DND-41 (cell line): ENCODE measurements around the gene DNAJC5.

Experiments
- ATAC-seq: fragments of 200-7000 bp; cut with Tn5 transposase; 3 replicates; pipeline ENCODE4 v1.9.1; 2021; ENCODE audit warnings: low read depth; ENCODE audit not compliant: insufficient read depth
- DNase-seq: peaks from one replicate; pipeline ENCODE4 v3.0.0-alpha.2; 2020
- H2AFZ ChIP-seq: 2 replicates; pipeline ENCODE4 v1.6.0; 2012; ENCODE audit warnings: low read depth, low read length
- H3K27ac ChIP-seq: 2 replicates; pipeline ENCODE4 v1.5.1; 2012; ENCODE audit warnings: low read length, inconsistent platforms
- H3K27me3 ChIP-seq: fragments of 200-600 bp; sonication (generic); 2 replicates; pipeline ENCODE4 v1.6.0; 2012; ENCODE audit warnings: low read length, mild to moderate bottlenecking, inconsistent platforms; ENCODE audit not compliant: insufficient read depth, poor library complexity
- H3K36me3 ChIP-seq: 2 replicates; pipeline ENCODE4 v1.5.1; 2012; ENCODE audit warnings: low read length, inconsistent platforms; ENCODE audit not compliant: insufficient read depth
- H3K4me1 ChIP-seq: 2 replicates; pipeline ENCODE4 v1.5.1; 2012; ENCODE audit warnings: mild to moderate bottlenecking, low read length; ENCODE audit not compliant: insufficient read depth
- H3K4me2 ChIP-seq: 2 replicates; pipeline ENCODE4 v1.6.0; 2012; ENCODE audit warnings: mild to moderate bottlenecking, moderate library complexity, low read length, inconsistent platforms; ENCODE audit not compliant: insufficient read depth
- H3K4me3 ChIP-seq, 2 experiments: fragments of 200-600 bp in 1 of 2; shearing (Covaris generic) in 1 of 2; 2 replicates each; pipeline ENCODE4 v1.5.1; 2012 to 2016; ENCODE audit warnings: inconsistent platforms in 2 of 2, low read length in 2 of 2, mild to moderate bottlenecking in 2 of 2, low read depth in 1 of 2, moderate library complexity in 1 of 2
- H3K79me2 ChIP-seq: 2 replicates; pipeline ENCODE4 v1.6.0; 2012; ENCODE audit warnings: low read length, inconsistent platforms; ENCODE audit not compliant: insufficient read depth
- H3K9ac ChIP-seq: 2 replicates; pipeline ENCODE4 v1.6.0; 2012; ENCODE audit warnings: low read depth, mild to moderate bottlenecking, inconsistent platforms, low read length, moderate library complexity
- H3K9me3 ChIP-seq: 2 replicates; pipeline ENCODE4 v1.5.1; 2012; ENCODE audit warnings: low read length, moderate library complexity, mild to moderate bottlenecking, inconsistent platforms; ENCODE audit not compliant: insufficient read depth, severe bottlenecking
- H4K20me1 ChIP-seq: 2 replicates; pipeline ENCODE4 v1.6.0; 2012; ENCODE audit warnings: low read length; ENCODE audit not compliant: insufficient read depth
- EZH2 ChIP-seq: IDR thresholded peaks from 3 replicates; pipeline ENCODE4 v1.6.1; 2012; ENCODE audit warnings: borderline replicate concordance, low read depth, mild to moderate bottlenecking, moderate library complexity, low read length, inconsistent platforms; ENCODE audit not compliant: severe bottlenecking
- TF ChIP-seq, protein P1 (sequence below): IDR thresholded peaks from 2 replicates; pipeline ENCODE4 v1.5.1; 2012; ENCODE audit warnings: borderline replicate concordance, low read length, moderate library complexity, mild to moderate bottlenecking; ENCODE audit not compliant: poor library complexity, severe bottlenecking; ENCODE audit errors: extremely low read depth

Gene DNAJC5

DNA sequence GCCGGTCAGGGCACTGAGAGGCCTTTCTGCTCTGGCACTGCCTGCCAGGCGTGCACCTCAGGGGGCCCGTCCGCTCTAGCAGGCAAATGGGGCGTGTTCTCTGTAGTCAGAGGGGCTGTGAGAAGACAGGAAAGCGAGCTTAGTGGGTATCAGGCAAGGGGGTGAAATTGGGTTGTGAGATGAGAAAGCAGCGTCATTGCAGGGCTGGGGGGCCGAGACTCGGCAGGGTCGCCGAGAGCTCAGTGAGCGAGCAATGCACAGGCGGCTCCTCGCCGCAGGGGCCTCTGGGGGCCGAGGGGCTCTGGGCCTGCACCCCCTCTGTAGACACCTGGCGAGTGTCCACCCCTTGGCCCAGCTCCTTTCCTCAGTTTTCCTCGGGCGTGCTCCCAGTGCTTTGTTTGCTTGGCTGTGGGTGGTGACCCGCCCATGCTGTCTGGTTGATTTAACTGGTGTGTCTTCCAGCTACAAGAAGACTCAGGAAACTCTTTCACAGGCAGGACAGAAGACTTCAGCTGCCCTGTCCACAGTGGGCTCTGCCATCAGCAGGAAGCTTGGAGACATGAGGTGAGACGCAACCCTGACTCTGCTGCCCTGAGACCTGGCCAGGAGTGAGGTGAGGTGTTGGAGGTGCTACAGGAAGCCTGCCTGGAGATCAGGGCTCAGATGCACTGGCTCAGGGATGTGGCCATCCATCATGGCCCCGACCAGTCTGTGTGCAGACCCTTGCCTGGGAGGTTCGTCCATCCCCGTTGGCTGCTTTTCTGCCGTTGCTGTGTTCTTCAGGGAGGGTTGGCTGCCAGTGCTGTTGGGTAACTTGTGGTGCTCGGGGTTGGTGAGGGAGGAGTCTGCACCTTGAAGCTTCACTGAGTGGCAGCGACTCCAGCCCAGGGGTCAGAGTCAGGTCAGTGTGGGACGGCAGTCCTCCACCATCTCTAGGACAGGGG lies 12.4 kb upstream of the DNAJC5 start:
- Histone ChIP-seq H3K27me3 (no peaks in the 10 kb centered on the region), H3K4me3 (no peak overlapping the region), H3K36me3 (peaks cover 76% of the 10 kb centered on the region), H3K27ac (no peak overlapping the region), H3K4me1 (no peaks in the 10 kb centered on the region), H3K4me2 (no peak overlapping the region), H2AFZ (no peak overlapping the region), H3K79me2 (peaks cover 10% of the 10 kb centered on the region; the same call in 1 of the 2 replicates), H3K9ac (no peak overlapping the region), H3K9me3 (no peaks in the 10 kb centered on the region), H4K20me1 (peaks cover 37% of the 10 kb centered on the region)
- ATAC-seq: no peak
- no peak for DNase-seq
- no peak for TF ChIP-seq EZH2
- TF ChIP-seq, protein P1, sequence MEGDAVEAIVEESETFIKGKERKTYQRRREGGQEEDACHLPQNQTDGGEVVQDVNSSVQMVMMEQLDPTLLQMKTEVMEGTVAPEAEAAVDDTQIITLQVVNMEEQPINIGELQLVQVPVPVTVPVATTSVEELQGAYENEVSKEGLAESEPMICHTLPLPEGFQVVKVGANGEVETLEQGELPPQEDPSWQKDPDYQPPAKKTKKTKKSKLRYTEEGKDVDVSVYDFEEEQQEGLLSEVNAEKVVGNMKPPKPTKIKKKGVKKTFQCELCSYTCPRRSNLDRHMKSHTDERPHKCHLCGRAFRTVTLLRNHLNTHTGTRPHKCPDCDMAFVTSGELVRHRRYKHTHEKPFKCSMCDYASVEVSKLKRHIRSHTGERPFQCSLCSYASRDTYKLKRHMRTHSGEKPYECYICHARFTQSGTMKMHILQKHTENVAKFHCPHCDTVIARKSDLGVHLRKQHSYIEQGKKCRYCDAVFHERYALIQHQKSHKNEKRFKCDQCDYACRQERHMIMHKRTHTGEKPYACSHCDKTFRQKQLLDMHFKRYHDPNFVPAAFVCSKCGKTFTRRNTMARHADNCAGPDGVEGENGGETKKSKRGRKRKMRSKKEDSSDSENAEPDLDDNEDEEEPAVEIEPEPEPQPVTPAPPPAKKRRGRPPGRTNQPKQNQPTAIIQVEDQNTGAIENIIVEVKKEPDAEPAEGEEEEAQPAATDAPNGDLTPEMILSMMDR: no peak

- ATAC-seq (no peak), DNase-seq (no peak)
- no peak overlapping the region for H3K9ac ChIP-seq
- no peaks in the 10 kb centered on the region for H3K9me3 ChIP-seq
- H3K4me3 ChIP-seq: no peak overlapping the region
- H3K27ac ChIP-seq: no peak overlapping the region
- H3K79me2 ChIP-seq: peaks cover 4% of the 10 kb centered on the region; the same call in 1 of the 2 replicates
- H3K4me2 ChIP-seq: no peak overlapping the region
- no peak overlapping the region for H2AFZ ChIP-seq
- peaks cover 33% of the 10 kb centered on the region for H4K20me1 ChIP-seq
- peaks cover 75% of the 10 kb centered on the region for H3K36me3 ChIP-seq
- H3K4me1 ChIP-seq: no peaks in the 10 kb centered on the region
- H3K27me3 ChIP-seq: no peaks in the 10 kb centered on the region
- TF ChIP-seq, protein P1: no peak
- TF ChIP-seq EZH2: no peak
Observed at GRCh38 chr20:63883201-63883593, 11.7 kb upstream of the DNAJC5 start.

DNA sequence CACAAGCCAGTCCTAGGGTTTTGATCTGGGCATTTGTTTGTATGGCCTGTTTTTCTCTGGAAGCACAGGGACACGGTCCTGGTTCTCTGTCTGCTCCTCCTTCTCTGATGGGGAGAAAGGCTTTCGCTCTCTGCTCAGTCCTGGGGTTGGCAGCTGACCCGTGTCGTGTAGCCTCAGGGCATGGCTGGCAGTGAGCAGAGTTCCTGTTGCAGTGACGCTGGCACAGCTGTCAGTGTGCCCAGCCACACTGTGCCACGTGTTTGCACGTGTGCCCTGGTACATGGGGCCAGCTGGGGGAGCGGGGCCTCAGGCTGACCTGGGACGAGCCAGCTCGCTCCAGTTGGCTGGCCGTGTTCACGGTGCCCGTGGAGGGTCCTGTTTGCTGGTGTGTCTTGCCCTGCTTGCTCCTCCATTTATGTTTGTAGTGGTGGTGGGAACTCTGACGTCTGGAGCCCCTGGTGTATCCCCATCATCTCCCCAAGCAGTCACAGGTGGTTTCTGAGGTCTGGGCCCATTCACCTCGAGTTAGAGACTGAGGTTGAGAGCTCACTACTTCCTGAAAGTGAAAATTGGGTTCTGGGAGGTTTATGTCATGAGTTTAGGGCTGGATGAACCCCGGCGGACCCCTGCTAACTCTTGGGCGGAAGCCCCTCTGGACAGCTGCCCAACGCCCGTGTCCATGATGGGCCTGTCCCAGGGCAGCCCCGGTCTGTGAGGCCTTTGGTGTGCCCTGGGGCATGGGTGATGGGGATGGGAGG lies 10.2 kb upstream of the DNAJC5 start:
- no peaks in the 10 kb centered on the region for H3K79me2 ChIP-seq

More for the DNA sequence above, 10.2 kb upstream of the DNAJC5 start:
- no peaks in the 10 kb centered on the region for H3K9me3 ChIP-seq
- DNase-seq: no peak
- no peak overlapping the region for H2AFZ ChIP-seq
- H3K27me3 ChIP-seq: no peaks in the 10 kb centered on the region
- H3K4me1 ChIP-seq: no peaks in the 10 kb centered on the region
- H3K4me3 ChIP-seq: no peak overlapping the region
- peaks cover 36% of the 10 kb centered on the region for H4K20me1 ChIP-seq
- H3K9ac ChIP-seq: no peak overlapping the region
- no peak for ATAC-seq
- peaks cover 74% of the 10 kb centered on the region for H3K36me3 ChIP-seq
- H3K4me2 ChIP-seq: no peak overlapping the region
- TF ChIP-seq EZH2: no peak
- TF ChIP-seq, protein P1: no peak
- H3K27ac ChIP-seq: no peak overlapping the region
